GM21786 (cell line): ENCODE data around the gene DNM3.
A peak's percentile ranks its signal among the peaks of the same experiment; 100 is the strongest.

ENCODE experiments used
- ATAC-seq: cut with Tn5 transposase; IDR thresholded peaks from one replicate; pipeline ENCODE4 v1.9.1; 2021; ENCODE audit not compliant: unreplicated experiment

DNM3 gene

DNA sequence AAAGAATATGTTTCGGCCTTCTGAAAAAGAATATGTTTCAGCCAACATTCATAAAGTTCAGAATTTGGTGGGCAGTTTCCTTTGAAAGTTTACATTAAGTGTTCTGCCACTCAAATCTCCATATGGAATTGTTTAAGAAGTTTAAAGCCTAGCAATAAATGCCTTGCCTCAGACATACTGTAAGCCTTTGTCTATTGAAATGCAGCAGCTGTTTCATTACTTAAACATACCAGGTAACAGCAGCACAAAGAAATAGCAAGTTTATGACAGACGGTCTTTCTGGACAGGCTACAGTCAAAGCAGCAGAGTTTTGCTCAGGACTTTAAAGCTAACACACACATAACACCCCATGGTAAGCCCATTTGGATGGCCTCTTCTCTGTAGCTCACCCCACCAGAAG lies 540.6 kb downstream of the DNM3 start:
- no peak for ATAC-seq

DNA sequence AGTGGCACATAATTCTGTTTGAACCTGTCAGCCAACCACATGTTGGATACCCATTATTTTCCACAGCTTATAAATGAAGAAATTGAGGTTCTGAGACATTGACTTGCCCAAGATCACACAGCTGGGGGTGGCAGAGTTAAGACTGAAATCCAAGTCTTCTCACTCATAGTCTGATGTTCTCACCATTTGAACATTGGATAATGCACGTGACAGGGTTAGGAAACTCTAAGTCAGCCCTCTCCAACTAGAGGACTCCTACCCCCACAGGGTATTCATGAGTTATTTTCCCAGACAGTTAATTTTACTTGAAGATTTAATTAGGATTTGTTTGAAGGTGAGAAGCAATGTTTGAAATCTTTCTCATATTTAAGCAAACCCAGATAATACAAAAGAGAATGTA lies 541.1 kb downstream of the DNM3 start:
- no peak for ATAC-seq

DNA sequence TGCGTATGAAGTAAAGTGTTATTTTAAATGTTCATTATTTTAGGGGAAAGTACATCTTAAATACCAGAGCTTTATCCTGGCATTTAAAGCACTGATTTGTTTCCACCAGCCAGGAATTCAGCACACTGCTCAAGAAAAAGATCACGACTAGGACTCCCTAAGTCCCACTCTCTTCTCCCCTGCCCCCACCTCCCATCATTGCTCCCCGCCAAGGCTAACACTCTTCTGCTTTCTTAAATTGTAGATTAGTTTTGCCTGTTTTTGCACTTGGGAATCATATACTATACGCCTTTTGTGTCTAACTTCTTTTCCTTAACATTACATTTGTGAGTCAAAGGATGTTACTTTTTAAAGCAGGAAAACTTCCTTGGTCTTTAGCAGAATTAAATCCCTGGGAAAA lies 541.7 kb downstream of the DNM3 start:
- no peak for ATAC-seq

DNA sequence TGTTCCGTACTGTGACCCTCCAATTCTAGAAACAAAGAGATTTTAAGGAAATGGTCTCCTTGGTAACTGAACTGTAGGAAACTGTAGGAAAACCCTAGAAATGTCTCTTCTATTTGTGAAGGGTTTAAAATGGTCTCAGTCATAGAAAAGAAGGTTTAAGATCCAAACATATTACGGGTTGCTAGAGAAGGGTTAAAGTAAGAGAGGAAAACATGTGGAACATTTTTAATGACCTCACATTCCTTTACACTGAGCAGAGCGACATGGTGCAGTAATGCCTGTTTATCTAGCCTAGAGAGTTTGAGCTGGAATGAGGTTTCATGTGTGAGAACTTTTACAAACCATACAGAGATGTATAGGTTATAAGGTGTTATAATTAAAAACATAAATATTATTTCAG lies 542.2 kb downstream of the DNM3 start:
- ATAC-seq: no peak

DNA sequence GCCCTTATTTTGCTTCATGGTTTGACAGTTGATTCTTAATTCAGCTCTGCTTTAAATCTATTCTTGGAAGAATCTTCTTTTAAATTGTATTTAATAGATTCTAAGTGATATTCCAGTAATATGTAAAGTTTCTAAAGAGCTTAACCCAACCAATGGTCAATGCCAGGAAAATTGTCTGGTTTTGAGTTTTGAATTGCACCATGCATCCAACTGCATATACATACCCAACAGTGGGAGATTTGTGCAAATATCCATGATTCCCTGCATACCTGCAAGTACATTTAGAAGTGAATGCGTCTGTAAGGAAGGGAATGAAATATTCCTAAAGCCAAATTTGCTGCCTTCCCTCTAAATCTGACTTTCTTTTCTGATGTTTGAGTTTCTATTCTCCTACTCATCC lies 543.4 kb downstream of the DNM3 start:
- ATAC-seq: no peak

DNA sequence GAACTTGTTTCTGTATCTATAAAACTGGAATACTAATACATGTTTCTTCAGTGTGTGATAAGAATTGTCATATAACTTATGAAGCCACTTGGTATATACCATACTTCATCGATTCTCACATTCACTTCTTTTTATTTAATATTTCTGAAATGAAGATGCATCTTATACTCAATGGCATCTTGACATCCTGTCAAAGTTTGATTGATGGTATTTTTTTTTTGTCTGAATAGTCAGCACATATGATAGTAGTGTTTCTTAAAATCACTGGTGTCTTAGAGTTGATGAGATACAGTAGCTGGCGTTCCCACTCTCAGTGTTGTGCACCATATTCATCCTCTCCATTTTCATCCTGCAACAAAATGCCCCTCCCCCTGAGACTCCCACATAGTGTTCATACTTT lies 544.7 kb downstream of the DNM3 start:
- ATAC-seq: no peak

DNA sequence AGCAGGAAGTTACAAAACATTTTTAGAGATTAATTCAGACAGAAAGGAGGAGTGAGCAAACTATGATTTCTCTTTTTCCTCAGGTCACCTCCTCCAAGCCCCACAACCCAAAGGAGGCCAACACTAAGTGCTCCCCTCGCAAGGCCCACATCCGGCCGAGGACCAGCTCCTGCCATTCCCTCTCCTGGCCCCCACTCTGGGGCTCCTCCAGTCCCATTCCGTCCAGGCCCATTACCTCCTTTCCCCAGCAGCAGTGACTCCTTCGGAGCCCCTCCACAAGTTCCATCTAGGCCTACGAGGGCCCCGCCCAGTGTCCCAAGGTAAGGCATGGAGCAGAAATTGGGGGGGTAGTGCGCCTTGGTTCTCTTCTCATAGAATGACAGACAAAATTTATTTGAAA lies 547.2 kb downstream of the DNM3 start:
- no peak for ATAC-seq

DNA sequence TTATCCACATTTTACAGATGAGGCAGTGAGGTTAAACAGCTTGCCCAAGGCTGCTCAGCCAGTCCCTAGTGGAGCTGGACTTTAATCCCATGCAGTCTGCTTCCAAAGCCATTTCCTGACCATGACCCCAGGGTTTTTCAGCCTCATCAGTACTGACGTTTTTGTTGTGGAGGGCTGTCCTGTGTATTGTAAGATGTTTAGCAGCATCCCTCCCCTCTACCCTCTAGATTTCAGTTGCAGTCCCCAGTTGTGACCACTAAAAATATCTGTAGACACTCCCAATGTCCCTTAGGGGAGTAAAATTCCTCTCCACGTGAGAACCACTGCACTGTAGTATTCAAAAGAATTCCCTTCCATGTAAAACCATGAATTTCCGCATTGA lies 549.0 kb downstream of the DNM3 start:
- ATAC-seq: peak; percentile 4

DNA sequence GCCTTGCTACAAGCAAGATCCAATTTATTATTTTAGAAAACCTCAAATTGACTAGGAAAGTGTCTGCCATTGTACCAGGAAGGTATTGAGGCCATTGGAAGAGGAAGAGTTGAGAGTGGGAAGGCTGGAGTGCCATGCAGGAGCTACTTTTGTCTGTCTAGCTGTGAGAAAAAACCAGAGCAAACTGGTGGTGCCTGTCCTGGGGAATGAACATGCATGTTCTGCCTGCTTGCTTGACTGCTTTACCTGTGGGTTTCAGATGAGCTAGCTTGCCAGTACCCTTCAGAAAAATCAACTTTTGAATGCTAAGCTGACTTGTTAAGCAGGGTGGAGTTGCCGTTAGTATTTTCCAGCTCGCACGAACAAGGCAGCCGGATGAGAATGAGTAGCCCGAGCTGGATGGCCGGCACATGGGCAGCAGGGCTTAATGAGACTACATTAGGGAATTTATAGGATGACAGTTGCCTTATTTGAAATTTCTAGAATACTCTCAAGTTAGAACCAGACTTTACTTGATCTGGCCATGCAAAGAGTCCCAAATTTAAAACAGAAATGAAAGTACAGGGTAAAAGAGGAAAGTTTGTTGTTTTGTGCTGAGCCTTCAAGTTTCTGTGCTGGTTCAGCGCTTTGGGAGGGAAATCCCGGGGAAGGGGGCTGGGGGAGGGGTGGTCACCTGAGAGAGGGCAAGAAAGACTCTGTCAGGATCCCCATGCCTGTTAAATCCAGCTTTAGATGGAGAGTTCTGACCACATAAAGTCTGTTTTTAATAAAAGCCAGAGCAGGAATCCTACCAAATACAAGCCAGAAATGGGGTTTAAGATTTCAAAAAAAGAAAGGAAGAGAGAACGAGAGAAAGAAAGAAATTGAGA lies 549.6 kb downstream of the DNM3 start:
- ATAC-seq: peak; percentile 66

DNA sequence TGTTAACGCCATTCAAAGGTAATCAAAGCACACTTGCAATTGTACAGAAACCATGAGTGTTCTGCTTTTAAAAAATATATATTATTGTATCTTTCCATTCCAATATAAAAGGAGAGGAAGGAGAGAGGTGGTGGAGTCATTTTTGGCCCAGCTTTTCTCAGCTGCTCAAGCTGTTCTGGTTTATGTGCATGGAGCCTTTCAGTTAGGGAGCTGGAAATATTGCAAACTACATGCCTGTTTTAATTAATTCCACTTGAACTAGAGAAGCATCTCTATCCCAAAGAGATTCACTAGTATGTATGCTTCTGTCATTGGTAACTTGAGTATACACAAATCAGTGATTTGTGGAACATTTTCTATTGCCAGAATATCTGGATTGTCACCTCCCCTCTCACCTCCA lies 550.7 kb downstream of the DNM3 start:
- no peak for ATAC-seq

DNA sequence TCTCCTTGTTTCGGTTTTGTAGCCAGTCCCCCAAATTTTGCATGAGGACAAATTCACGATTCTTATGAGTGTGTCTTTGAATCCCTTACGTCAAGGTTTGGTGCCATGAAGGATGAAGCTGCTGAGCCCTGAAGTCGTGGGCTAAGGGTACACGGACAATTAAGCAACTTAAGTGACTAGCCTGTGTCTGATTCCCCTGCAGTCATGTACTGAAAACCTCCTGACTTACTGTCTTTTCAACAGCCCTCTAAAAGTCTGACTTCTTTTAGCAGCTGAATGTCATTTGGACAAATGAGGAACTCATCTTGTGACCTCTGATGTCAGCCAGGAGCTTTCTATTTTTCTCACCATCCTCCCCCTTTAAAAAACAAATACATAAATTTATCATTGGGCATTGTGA lies 552.1 kb downstream of the DNM3 start:
- no peak for ATAC-seq

DNA sequence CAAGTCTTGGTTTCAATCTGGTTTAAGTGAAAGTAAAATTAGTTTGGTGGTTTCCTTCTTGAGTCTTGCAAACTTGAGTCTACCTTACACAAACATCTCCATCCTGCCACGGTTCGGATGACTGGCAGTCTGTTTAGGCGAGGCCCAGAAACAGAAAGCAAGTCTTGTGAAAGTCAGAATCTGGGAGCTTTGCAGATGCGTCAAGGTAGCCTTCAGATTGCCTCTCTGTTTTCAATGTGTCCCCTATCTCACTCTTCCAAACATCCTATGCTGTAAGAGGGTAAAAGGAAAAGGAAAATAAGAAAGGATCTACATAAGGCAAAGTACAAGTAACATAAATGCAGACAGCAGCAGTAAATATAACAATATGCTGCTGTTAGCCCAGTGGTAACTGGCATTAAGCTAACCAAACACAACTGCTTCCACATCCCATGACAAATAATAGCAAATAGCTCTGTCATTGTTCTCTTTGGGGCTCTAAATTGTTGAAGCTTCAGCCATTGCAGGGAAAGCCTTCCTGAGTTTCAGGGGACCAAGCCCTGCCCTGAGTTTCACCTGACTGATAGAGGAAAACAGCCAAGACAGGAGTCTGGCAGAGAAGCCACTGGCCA lies 552.9 kb downstream of the DNM3 start:
- ATAC-seq: peak; percentile 83

DNA sequence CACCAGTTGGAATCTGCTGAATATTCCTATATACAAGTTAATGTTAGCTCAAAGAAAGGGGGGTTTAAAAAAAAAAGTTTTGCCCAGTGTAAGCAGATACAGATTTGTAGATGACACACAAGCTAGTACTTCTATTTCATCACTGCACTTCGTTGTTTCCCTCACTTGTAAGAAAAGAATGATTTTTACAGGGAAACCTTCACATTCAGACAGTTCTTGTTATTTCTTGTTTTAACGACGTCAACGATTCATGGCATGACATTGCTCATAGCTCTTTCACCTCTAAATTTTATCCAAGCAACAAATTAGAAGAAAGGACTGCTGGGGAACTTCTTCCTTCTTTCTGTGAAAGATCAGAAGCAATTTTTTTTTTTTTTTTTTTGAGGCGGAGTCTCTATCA lies 553.5 kb downstream of the DNM3 start:
- no peak for ATAC-seq

DNA sequence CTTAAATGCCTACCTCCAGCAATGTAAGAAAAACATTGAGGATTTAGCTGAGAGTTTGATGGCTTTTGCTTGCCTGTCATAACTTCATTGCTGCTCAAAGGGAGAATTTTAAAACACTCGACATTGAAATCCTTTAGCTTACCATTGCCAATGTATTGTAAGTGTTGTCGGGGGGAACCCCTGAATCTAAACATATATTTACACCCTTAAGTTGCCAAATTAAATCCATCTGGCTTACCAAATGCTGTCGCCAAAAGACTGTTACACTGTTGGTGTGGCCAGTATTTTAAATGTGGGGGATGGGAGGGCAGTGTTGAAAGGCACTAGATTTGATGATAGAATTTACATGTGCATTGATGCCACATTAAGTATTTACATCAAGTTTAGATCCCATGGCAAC lies 554.3 kb downstream of the DNM3 start:
- ATAC-seq: no peak

DNA sequence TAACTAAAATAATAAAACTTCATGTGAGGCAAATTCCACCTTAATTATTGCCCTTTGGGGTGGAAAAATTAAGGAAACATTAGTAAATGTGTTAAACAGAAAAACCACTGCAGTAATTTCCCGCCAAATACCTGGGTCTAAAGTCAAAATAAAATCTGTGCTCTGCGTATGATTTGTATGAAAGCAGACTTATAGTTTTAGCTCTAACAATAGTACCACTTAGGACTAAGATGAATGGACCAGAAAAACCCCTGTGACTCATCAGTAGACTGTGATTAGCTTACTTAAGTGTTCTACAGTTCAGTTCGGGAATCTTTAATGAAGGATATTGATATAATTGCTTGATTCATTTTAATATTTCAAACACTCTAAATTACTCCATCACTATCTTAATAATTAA lies 555.9 kb downstream of the DNM3 start:
- no peak for ATAC-seq

DNA sequence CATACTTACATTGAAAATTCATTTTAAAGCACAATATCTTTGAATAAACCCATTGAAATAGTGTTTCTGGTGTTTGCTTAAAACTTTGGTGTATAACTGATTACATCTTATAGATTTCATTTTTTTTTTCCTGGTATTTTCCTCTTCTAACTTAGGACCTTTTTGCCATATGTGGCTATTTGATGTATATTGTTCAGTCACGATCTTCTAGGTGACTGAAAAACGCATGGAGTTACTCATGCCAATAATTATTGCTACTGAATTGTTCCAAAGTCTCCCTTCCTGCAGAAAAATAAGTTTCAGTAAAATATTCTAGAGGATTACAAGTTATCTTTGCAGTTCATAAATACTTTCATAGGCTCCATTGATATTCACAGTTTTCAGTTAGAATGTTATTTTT lies 556.3 kb downstream of the DNM3 start:
- ATAC-seq: no peak

DNA sequence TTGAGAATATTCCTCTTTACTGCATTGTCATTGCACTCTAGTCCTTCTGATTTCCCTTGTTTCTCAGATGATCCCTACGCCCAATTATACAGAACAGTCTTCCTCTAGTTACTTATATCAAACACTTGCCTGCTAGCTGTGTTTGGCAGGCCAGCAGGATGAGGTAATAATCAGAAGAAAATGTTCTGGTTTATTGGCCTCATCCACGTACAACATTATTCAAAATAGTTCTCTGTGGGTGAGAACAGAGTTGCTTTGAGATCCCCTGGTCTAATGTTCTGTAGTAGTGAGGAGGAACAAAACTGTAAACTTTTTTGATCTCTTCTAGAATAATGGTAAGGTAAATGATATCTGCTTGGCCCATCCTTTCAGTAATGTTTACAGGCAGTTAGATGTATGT lies 556.9 kb downstream of the DNM3 start:
- ATAC-seq: no peak

DNA sequence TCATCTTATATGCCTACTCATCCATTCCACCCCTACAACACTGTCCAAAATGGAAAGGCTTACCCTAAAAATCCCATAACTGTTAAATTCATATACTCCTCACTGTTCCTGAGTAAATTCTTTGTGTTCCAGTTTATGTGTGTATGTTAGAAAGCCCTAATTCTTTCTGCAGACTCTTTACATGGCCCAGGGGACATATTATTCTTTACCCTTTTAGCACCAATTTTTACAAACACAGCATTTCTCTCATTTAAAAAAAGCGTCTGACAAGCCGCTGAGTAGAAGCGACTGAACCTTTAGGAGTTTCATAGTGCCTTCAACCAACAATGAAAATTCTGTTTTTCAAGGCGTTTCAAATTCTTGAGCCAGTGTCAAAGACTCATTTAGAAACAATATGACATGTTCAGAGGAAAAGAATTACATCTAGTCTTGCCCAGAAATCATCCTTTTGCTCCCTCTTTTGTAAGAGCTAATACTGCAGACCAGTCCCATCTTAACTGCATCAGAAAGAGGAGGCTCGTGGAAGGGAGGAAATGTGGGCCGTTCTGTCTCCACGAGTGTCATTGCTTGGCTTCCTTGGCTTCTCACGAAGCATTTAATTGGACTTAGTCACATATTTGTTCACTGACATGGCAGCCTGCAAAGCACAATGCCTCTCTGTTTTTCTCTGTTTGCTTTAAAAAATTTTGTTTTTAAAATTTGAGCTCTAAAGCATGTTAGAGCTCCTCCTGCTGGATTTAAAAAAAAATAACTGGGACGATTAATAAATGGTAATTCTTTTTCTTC lies 557.9 kb downstream of the DNM3 start:
- ATAC-seq: no peak

DNA sequence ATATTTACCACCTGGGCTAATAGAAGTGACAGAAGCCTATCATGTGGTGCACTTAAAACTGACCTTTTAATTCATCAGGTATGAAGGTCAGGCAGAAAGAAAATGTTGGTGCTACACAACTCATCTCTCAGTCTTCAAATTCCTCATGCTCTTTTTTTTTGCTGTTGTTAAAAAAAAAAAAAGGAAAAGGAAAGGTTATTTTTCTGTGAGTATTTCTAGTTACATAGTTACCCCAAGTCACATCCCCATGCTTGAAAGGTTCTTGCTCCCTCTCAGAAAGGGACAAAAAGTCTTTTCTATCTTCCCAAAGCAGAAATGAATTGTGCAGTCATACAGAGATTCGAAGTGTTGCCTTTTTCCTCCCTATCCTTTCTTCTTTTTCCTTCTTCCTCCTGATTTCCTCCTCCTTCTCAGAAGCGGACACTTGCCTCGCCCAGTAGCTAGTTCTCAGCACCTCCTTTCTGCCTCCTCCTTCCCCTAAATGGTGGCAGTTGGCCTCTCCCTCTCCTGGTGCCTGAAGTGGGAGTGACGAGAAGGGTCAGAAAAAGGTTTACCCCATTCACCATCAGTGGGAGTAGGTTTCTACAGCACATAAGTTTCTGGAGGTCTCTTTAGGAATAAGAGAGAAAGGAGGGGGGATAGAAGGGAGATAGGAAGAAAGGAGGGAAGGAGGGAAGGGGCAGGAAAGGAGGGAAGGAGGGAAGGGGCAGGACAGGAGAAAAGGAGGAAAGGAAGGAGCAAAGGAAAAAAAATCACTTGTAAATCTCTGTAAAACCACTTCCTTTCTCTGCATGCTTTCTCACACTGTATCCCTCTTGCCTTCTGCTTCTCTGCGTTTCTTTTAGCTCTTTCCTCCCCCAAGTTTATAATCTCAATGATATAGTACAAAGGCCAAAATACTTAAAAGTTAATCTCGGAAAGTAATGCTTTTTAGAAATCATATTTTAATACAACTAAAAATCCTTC lies 558.7 kb downstream of the DNM3 start:
- ATAC-seq: no peak

DNA sequence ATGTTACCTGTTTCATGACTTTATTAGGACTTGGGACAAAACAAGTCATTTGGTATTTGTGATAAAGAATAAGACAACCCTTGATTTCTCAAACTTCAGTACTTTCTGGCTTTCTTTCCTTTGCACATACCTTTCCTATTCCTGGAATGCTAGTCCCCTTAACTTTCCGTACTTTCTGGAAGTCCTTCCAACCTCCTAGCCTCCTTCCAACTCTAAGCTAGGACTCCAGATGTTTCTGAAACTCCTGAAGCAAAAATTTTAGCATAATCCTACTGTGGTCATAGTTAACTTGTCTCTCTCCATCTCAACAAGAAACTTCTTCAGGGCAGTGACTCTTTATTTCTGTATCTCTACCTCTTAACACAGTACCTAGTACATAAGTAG lies 559.4 kb downstream of the DNM3 start:
- ATAC-seq: no peak

DNA sequence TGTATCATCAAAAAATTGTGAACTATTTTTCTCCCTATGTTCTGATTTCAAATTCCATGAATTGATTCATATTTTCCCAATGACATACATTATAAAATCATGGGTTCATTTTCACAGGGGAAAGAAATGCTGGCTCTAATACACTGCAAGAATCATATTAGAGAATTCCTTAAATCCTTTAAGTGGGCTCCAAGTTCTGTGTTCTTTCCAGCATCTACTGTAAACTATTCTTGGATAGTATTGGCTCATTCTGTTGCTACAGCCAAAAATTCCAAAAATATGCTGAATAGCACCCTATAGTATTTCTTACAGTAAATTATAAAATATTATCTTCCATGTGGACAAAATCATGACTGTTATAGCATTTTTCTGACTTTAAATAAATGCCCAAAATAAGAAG lies 560.2 kb downstream of the DNM3 start:
- ATAC-seq: no peak
